HG03521 (cell line): ENCODE results near the gene FGD2.

Experiments
- ATAC-seq: cut with Tn5 transposase; IDR thresholded peaks from one replicate; pipeline ENCODE4 v1.9.1; 2021; ENCODE audit warnings: mild to moderate bottlenecking, moderate library complexity; ENCODE audit not compliant: unreplicated experiment

Gene FGD2

GRCh38 chr6:37013516-37014491, 8.3 kb downstream of the FGD2 start:
- no peak for ATAC-seq

GRCh38 chr6:37014667-37015066, 9.2 kb downstream of the FGD2 start:
- ATAC-seq, result no peak

DNA sequence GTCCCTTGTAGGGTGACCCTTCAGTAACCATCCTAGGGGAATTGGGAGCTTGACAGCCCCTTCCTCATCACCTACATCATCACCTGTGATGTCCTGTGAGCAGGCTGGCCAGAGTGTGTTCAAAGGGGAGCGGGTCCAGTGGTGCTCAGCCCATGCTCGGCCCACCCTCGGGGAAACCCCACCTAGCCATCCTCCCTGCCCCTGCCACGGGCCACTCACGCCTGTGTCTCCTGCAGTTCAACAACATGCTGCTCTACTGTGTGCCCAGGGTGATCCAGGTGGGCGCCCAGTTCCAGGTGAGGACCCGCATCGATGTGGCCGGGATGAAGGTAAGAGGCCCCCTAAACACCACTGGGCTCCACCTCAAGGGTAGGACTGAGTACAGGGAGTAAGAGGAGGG, 10.1 kb downstream of the FGD2 start:
- no peak for ATAC-seq

- ATAC-seq, result no peak
Measured at GRCh38 chr6:37016995-37017394, 11.5 kb downstream of the FGD2 start.

DNA sequence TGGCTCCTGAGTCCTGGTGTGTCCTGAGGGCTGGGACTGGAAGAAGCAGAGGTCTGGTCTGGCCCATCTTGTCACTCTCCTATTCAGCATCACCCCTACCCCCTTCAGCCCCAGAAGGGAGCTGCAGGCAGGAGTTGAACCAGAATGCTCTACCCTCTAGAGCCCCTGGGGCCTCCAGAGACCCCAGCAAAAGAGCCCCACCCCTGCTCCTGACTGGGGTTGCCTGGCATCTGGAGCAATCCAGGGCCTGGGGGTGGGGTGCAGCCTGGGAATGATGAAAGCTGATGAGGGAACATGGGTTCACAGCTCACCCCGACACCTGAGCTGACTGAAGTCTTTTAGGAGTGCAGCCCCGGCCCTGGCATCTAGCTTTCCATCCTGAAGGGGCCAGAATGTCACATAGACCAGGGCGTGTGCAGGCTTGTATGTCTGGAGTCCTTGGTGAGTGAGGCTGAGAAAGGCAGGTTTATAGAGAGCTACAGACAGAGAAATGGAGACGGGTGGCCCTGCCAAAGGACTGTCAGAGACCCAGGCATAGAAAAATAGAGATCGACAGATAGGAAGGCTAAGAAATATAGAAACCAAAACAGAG, 12.2 kb downstream of the FGD2 start:
- no peak for ATAC-seq

DNA sequence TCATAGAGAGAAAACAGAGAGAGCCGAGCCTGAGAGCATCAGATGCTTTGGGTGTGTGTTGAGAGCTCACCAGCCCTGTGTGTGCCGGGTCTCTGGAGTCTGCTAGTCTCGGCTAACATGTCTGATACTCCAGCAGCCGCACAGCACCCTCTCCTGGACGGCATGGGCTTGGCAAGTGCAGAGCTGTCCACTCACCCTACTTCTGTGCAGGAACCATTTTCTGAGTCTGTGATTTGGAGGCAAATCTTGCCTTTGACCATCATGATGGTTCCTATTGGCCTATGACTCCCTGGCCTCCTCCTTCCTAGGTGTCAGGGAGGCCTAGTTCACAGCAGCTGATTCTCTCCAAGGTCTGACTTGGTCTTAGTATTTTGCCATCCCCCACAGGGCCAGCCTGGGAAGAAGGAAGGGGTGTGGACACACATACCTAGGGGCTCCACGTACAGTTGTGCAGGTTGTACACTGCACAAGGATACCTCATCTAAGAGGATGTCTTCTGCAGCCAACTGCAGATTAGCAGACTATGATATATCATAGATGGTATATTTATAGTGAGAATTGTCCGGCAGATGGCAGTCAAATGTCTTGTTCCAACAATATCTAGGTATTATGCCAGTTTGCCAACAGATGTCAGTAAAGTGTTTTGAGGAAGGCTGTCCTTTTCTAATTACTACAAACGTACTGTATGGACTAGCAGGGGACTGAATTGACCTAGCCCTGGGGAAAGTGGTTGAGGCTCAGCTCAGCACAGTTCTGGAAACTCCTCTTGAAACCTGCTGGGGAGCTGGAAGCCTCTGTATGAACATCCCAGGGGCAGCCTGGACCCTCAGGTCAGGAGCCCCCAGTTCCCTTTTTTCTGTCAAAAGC, 13.0 kb downstream of the FGD2 start:
- peak; percentile 83 for ATAC-seq

- no peak for ATAC-seq
Measured at GRCh38 chr6:37019065-37019450, 13.6 kb downstream of the FGD2 start.

- ATAC-seq, result no peak
Measured at GRCh38 chr6:37020381-37020780, 14.9 kb downstream of the FGD2 start.

DNA sequence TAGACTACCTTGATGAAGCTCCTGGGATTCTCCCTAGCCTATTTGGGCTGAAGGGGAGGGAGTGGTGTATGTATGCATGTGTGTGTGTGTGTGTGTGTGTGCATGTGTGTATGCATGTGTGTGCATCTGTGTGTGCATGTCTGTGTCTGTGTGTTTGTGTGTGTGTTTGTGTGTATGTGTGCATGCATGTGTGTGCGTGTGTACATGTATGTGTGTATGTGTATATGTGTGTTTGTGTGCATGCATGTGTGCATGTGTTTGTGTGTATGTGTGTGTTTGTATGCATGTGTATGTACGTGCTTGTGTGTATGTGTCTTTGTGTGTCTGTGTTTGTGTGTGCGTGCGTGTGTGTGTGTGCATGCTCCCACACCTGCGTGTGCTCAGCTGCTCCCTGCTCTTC, 15.4 kb downstream of the FGD2 start:
- no peak for ATAC-seq

DNA sequence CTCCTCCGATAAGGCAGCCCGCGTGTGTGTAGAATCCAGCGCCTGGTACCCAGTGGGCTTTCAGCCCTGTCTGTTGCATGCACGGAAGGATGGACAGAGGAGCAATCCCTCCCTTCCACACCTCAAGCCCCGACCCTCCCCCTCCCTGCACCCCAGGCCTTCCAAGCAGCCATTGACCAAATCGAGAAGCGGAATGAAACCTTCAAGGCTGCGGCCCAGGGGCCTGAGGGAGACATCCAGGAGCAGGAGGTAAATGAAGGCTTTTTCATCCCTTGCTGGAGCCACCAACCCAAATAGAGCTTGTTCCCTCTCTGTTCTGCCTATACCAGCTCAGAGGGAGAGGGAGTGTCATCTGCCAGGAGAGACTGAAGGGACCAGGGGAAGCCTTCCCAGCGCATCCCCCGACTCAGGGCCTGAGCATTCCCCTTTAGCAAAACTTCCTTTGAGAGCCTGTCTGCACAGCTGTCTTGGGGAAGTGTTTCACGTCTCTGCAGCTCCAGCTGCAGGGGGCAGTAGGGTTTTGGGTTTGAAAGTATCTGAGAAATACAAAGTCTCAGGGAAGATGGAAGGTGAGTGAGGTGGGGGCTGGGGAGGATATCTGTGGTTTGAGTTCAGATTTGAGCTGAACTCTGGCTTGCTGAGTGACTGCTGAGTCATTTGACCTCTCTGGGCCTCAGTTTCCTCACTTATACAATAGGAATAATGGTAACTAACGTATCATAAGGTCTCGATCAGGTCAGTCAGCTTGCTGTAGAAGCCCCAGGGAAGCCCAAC, 16.1 kb downstream of the FGD2 start:
- no peak for ATAC-seq

- no peak for ATAC-seq
Measured at GRCh38 chr6:37022135-37022863, 16.8 kb downstream of the FGD2 start.

DNA sequence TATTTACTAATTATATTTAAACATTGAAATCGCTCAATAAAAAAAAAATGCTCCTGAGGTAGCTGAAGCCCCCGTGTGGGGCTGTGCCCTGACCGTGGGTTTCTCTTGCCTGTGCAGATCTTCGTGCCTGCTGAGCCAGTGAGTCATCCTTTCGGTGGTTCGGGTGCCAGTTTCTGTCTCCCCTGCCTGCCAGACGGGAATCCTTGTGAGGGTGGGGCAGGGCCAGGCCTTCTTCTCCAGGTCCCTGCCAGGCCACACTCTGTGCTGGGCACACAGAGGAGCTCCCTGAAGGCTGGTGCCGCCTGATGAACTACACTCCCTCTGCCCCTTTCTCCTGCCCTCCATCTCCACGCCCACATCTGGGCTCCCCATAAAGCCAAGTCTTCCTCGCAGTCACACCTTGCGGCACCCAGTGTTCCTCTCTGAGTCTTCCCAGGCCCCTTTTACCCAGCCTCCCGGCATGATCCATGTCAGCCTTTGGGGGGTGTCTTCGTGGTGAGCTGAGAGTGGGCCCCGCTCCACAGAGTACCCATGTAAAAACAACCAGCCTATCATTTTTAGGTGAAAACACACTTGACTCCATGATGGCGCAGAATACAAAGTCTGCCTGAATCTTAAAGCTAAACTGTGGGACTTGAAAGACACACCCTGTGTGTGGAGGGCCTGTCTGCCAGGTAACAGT, 19.3 kb downstream of the FGD2 start:
- ATAC-seq, result no peak

GRCh38 chr6:37025621-37026466, 20.4 kb downstream of the FGD2 start:
- no peak for ATAC-seq

DNA sequence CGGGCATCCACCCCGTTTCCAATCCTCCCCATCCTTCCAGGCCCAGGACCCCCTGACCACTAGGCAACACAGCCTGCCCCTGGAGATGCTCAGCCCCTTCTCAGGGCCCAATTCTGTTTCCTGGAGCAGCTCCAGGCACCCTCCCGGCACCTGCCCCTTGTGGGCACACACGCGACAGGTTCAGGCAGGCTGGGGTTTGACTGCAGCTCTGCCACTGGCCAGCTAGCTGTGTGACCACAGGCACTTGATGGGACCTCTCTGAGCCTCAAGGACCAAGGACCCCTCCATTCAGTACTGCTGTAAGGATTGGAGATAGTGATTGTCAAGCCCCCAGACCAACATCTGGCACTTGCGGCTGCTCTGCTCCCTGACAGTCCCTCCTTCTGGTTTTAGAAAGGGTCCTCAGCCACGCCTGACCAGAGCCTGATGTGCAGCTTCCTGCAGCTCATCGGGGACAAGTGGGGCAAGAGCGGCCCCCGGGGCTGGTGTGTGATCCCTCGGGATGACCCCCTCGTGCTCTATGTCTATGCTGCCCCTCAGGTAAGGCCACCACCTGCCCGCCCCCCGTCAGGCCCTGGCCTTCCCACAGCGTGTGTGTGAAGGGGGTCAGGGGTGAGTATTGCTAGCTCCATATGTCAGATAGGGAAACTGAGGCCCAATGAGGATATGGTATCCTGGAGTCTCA, 21.7 kb downstream of the FGD2 start:
- ATAC-seq, result no peak

GRCh38 chr6:37027811-37028469, 22.5 kb downstream of the FGD2 start:
- ATAC-seq, result no peak

GRCh38 chr6:37029249-37029971, 24.0 kb downstream of the FGD2 start:
- ATAC-seq, result no peak

DNA sequence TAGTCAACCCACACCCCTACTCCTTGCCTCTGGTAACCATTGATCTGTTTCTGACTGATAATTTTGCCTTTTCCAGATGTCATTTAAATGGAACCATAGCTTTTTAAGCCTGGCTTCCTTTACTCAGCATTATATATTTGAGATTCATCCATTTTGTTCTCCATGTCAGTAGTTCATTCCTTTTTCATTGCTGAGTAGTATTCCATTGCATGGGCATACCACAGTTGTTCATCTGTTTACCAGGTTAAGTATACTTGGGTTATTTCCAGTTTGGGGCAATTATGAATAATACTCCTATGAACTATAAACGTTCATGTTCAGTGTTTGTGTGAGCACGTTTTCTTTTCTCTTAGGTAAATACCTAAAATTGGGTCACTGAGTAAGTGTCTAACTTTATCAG, 25.1 kb downstream of the FGD2 start:
- ATAC-seq, result no peak
